ENCODE results near the gene REEP1.

DNA sequence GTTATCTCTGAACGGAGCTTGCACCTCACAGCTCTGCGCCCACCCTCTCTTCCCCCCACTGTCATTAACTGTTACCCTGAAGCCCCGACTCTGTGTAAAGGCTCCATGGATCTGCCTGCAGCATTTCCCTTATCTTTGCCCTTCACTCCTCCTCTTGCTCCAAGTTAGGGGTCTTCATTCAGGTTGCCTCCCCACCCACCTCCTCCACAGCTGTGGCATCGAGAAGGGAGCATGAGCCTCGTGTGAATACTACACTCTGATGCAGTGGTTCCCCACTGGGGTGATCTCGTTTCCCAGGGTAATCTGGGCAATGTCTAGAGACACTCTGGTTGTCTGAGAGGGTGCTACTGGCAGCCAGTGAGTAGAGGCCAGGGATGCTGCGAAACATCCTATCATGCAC, 51.4 kb downstream of the REEP1 start:
- TF ChIP-seq, protein P1, sequence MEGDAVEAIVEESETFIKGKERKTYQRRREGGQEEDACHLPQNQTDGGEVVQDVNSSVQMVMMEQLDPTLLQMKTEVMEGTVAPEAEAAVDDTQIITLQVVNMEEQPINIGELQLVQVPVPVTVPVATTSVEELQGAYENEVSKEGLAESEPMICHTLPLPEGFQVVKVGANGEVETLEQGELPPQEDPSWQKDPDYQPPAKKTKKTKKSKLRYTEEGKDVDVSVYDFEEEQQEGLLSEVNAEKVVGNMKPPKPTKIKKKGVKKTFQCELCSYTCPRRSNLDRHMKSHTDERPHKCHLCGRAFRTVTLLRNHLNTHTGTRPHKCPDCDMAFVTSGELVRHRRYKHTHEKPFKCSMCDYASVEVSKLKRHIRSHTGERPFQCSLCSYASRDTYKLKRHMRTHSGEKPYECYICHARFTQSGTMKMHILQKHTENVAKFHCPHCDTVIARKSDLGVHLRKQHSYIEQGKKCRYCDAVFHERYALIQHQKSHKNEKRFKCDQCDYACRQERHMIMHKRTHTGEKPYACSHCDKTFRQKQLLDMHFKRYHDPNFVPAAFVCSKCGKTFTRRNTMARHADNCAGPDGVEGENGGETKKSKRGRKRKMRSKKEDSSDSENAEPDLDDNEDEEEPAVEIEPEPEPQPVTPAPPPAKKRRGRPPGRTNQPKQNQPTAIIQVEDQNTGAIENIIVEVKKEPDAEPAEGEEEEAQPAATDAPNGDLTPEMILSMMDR (IDR thresholded peaks at IDR 0.05): no peak
- TF ChIP-seq POLR2A (IDR thresholded peaks at IDR 0.05): no peak

Data from testis (tissue), 2 donors.